Neutrophil (primary cell): ENCODE measurements around the gene PTPRJ.

Experiments used
- H3K27ac ChIP-seq: fragments of 200-600 bp; sonication (generic); 2 replicates; pipeline ENCODE4 v1.5.1; 2016; ENCODE audit warnings: mild to moderate bottlenecking, moderate library complexity
- H3K27me3 ChIP-seq: fragments of 200-600 bp; sonication (generic); 2 replicates; pipeline ENCODE4 v1.6.0; 2016; ENCODE audit warnings: mild to moderate bottlenecking
- H3K36me3 ChIP-seq: fragments of 200-600 bp; sonication (generic); 2 replicates; pipeline ENCODE4 v1.5.1; 2017
- H3K4me1 ChIP-seq, 2 experiments: fragments of 200-600 bp in 1 of 2; sonication (generic) in 1 of 2; 1 replicate in 1 of 2; 2 replicates in 1 of 2; pipeline versions ENCODE4 v1.5.1 to v1.6.1; 2013 to 2016; ENCODE audit warnings: low read depth in 1 of 2, low read length in 1 of 2, mild to moderate bottlenecking in 1 of 2, moderate library complexity in 1 of 2; ENCODE audit not compliant: control insufficient read depth in 1 of 2, insufficient read depth in 1 of 2
- H3K4me3 ChIP-seq, 2 experiments: fragments of 200-600 bp in 1 of 2; sonication (generic) in 1 of 2; 1 replicate in 1 of 2; 2 replicates in 1 of 2; pipeline ENCODE4 v1.5.1; 2013 to 2016; ENCODE audit warnings: low read depth in 1 of 2, low read length in 1 of 2, mild to moderate bottlenecking in 1 of 2, moderate library complexity in 1 of 2
- H3K9me3 ChIP-seq: fragments of 200-600 bp; sonication (generic); 2 replicates; pipeline ENCODE4 v1.5.1; 2016
- CTCF ChIP-seq: fragments of 200-600 bp; sonication (generic); IDR thresholded peaks from 2 replicates; pipeline ENCODE4 v1.5.1; 2016; ENCODE audit warnings: antibody characterized with exemption

Gene PTPRJ

GRCh38 chr11:47989779-47990178, 9.4 kb downstream of the PTPRJ start:
- H3K27me3 ChIP-seq = no peaks in the 10 kb centered on the region
- H3K4me1 ChIP-seq = peaks cover 96% of the 10 kb centered on the region in 2 experiments
- TF ChIP-seq CTCF = no peak
- H3K9me3 ChIP-seq = no peaks in the 10 kb centered on the region
- H3K36me3 ChIP-seq = no peaks in the 10 kb centered on the region
- no peak overlapping the region for H3K4me3 ChIP-seq
- H3K27ac ChIP-seq = peak overlapping the region; percentile 78

- H3K27ac ChIP-seq = peak overlapping the region; percentile 78
- H3K9me3 ChIP-seq = no peaks in the 10 kb centered on the region
- H3K36me3 ChIP-seq = no peaks in the 10 kb centered on the region
- peak overlapping the region; percentile 6 to 12 for H3K4me3 ChIP-seq
- no peaks in the 10 kb centered on the region for H3K27me3 ChIP-seq
- H3K4me1 ChIP-seq = peaks cover 94 to 95% of the 10 kb centered on the region in 2 experiments
- no peak for TF ChIP-seq CTCF
Observed at GRCh38 chr11:47991266-47991830, 11.0 kb downstream of the PTPRJ start.

GRCh38 chr11:47991894-47992293, 11.5 kb downstream of the PTPRJ start:
- Histone ChIP-seq H3K27ac (peak overlapping the region; percentile 78), H3K4me3 (peak overlapping the region in 1 of 2 experiments; percentile 12), H3K36me3 (no peaks in the 10 kb centered on the region), H3K4me1 (peaks cover 94 to 95% of the 10 kb centered on the region in 2 experiments), H3K9me3 (no peaks in the 10 kb centered on the region), H3K27me3 (no peaks in the 10 kb centered on the region)
- no peak for TF ChIP-seq CTCF

- Histone ChIP-seq H3K4me1 (peaks cover 91 to 92% of the 10 kb centered on the region in 2 experiments), H3K4me3 (no peak overlapping the region), H3K27ac (peak overlapping the region; percentile 78), H3K27me3 (no peaks in the 10 kb centered on the region), H3K9me3 (no peaks in the 10 kb centered on the region), H3K36me3 (no peaks in the 10 kb centered on the region)
- TF ChIP-seq CTCF = no peak
Observed at GRCh38 chr11:47992959-47993820, 12.8 kb downstream of the PTPRJ start.

GRCh38 chr11:47994417-47994816, 14.1 kb downstream of the PTPRJ start:
- no peak for TF ChIP-seq CTCF
- H3K4me1 ChIP-seq = peaks cover 90 to 94% of the 10 kb centered on the region in 2 experiments

More at GRCh38 chr11:47994417-47994816, 14.1 kb downstream of the PTPRJ start:
- Histone ChIP-seq H3K36me3 (no peaks in the 10 kb centered on the region), H3K27ac (peak overlapping the region; percentile 73), H3K27me3 (no peaks in the 10 kb centered on the region), H3K9me3 (no peaks in the 10 kb centered on the region), H3K4me3 (no peak overlapping the region)
